NCI-H524 treated with DMSO at 0.1 percent for 48 hours (cell line): ENCODE measurements around the gene CMIP.

ENCODE experiments used
- DNase-seq: peaks from one replicate; lab custom pipeline; 2025; lab: John Stamatoyannopoulos, UW

CMIP gene

GRCh38 chr16:81462683-81463082 is 18.1 kb downstream of the CMIP start:
- DNase-seq: no peak

- no peak for DNase-seq
Observed at GRCh38 chr16:81463296-81463890, 18.8 kb downstream of the CMIP start.

GRCh38 chr16:81464279-81464678 is 19.7 kb downstream of the CMIP start:
- no peak for DNase-seq

- no peak for DNase-seq
Observed at GRCh38 chr16:81465375-81465943, 20.9 kb downstream of the CMIP start.

- DNase-seq: no peak
Observed at GRCh38 chr16:81466356-81466980, 21.9 kb downstream of the CMIP start.

GRCh38 chr16:81467072-81467471 is 22.5 kb downstream of the CMIP start:
- no peak for DNase-seq

GRCh38 chr16:81467815-81468214 is 23.2 kb downstream of the CMIP start:
- no peak for DNase-seq

- no peak for DNase-seq
Observed at GRCh38 chr16:81468269-81468902, 23.8 kb downstream of the CMIP start.

GRCh38 chr16:81469183-81469677 is 24.6 kb downstream of the CMIP start:
- no peak for DNase-seq

GRCh38 chr16:81469710-81470535 is 25.3 kb downstream of the CMIP start:
- no peak for DNase-seq

- DNase-seq: no peak
Observed at GRCh38 chr16:81470796-81471636, 26.4 kb downstream of the CMIP start.

- no peak for DNase-seq
Observed at GRCh38 chr16:81471882-81472281, 27.3 kb downstream of the CMIP start.

- no peak for DNase-seq
Observed at GRCh38 chr16:81472391-81472790, 27.8 kb downstream of the CMIP start.

GRCh38 chr16:81473066-81473488 is 28.5 kb downstream of the CMIP start:
- DNase-seq: no peak

- DNase-seq: no peak
Observed at GRCh38 chr16:81473558-81473957, 28.9 kb downstream of the CMIP start.

- DNase-seq: no peak
Observed at GRCh38 chr16:81473969-81474959, 29.7 kb downstream of the CMIP start.

- no peak for DNase-seq
Observed at GRCh38 chr16:81477697-81478693, 33.4 kb downstream of the CMIP start.

- no peak for DNase-seq
Observed at GRCh38 chr16:81478876-81479511, 34.4 kb downstream of the CMIP start.
